ENCODE data around the gene AGBL3. TPM values are rescaled to one million over a fixed set of nuclear protein-coding genes. Genes with fewer than 3 reads are reported as not detected.

Gene AGBL3
- total and polyA plus RNA-seq, 7 donors: 0.51 to 3.5 (median 1.3) TPM

DNA sequence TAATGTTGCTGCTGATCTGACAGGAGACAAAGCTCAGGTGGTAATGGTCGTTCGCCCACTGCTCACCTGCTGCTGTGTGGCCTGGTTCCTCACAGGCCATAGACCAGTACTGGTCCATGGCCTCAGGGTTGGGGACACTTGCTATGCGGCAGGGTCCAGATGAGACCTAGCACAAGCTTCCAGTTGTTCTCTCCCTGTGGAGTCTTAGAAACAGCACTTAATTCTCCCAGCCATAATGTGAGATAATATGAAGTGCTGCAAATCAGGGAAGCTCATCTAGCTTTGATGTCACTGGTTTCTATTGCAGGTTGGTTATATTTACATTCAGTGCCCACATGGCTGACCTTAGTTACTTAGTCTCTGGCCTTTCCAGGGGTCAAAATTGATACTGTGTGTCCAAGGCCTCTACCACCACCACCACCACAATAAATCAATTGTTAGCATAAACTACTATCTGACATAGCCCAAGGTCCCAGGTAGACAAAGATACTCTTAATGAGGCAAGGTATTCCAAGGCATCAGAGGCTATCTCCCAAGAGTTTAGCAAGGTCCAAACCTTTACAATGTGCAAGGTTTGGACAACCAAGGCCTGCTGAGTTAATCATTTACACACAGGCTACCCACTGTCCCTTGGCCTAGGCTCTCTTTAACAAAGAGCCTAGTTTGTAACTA is 11.0 kb downstream of the AGBL3 start:
- WGBS, 3 donors: 91 to 100% (median 95%) methylated on average over 3 of the region's 3 CpGs
- H3K27ac ChIP-seq: no peak overlapping the region
- TF ChIP-seq, protein P1, sequence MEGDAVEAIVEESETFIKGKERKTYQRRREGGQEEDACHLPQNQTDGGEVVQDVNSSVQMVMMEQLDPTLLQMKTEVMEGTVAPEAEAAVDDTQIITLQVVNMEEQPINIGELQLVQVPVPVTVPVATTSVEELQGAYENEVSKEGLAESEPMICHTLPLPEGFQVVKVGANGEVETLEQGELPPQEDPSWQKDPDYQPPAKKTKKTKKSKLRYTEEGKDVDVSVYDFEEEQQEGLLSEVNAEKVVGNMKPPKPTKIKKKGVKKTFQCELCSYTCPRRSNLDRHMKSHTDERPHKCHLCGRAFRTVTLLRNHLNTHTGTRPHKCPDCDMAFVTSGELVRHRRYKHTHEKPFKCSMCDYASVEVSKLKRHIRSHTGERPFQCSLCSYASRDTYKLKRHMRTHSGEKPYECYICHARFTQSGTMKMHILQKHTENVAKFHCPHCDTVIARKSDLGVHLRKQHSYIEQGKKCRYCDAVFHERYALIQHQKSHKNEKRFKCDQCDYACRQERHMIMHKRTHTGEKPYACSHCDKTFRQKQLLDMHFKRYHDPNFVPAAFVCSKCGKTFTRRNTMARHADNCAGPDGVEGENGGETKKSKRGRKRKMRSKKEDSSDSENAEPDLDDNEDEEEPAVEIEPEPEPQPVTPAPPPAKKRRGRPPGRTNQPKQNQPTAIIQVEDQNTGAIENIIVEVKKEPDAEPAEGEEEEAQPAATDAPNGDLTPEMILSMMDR (IDR thresholded peaks at IDR 0.05): no peak
- intact Hi-C loops (cut with DNase I): no loop called here
- H3K27me3 ChIP-seq (ENCODE audit: insufficient read depth in 3 of 3, low read length in 2 of 3): no peaks in the 10 kb centered on the region
- no peak overlapping the region for H3K4me3 ChIP-seq
- ATAC-seq: no peak
- H3K36me3 ChIP-seq (ENCODE audit: insufficient read depth in 1 of 2, low read depth in 1 of 2): peaks cover 0 to 33% of the 10 kb centered on the region in 2 donors
- no peaks in the 10 kb centered on the region for H3K9me3 ChIP-seq
- H3K4me1 ChIP-seq: peaks cover 6% of the 10 kb centered on the region
- no peak for DNase-seq

DNA sequence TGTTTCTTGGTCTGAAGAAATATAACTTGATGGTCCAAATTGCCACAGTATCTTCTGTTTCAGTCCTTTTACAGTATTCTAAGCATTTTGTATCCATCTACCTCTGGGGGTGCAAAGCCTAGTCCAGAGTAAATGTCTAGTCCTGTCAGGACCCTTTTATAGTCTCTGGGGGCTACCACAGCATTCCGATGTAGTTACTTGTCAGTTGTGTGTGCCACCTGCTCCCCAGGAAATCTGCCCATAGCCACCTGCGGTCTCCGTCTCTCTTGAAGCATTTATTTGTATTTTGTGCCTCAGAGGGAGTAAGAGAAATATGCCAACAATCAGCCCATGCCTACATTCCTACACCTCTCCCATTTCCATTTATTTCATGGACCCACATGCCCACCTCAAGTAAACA is 12.8 kb downstream of the AGBL3 start:
- Histone ChIP-seq H3K36me3 (ENCODE audit: insufficient read depth in 1 of 2, low read depth in 1 of 2) (peaks cover 0 to 25% of the 10 kb centered on the region in 2 donors), H3K4me1 (no peaks in the 10 kb centered on the region), H3K27me3 (ENCODE audit: insufficient read depth in 3 of 3, low read length in 2 of 3) (no peaks in the 10 kb centered on the region), H3K4me3 (no peak overlapping the region), H3K27ac (no peak overlapping the region), H3K9me3 (no peaks in the 10 kb centered on the region)
- ATAC-seq: no peak
- WGBS, 3 donors: 90 to 97% (median 96%) methylated on average over 3 of the region's 3 CpGs
- DNase-seq: no peak
- intact Hi-C loops (cut with DNase I): no loop called here
- TF ChIP-seq, protein P1 (IDR thresholded peaks at IDR 0.05): no peak

DNA sequence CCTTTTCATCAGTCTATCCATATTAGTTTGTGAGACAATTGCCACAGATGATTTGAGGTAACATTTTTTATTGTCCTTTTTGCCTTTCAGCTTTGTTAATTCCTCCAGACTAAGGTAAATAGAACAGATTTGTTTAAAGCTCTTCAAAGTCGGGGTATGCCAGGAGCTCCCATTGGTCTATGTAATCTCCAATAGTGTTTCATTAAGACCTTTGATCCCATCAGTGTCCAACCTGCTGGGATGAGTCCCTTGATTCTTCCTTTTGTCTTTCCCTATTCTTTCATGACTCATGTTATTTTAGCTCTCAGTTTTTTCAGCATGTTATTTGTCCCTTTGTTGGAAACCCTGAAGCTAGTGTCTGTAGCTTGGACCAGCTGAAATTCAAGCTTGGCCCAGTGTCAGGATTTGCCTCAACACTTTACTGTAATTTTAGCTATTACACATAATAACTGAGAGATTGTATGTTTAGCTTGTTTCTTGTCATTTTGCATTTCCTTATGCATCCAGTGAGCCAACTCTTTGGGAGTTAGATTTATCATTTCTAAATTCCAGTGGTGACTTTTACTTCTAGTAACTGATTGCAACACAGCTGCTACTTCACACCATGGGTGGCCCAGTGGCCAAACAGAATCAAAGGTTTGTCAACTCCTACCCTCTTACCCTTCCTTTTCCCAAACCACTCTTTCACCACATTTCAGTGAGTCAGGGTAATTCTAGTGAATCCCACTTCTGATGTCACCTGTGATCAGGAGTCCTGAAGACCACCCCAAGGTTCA is 15.3 kb downstream of the AGBL3 start:
- ATAC-seq (no peak), DNase-seq (no peak)
- H3K4me3 ChIP-seq: no peak overlapping the region
- peaks cover 0 to 2% of the 10 kb centered on the region in 2 donors for H3K36me3 ChIP-seq (ENCODE audit: insufficient read depth in 1 of 2, low read depth in 1 of 2)
- no peaks in the 10 kb centered on the region for H3K27me3 ChIP-seq (ENCODE audit: insufficient read depth in 3 of 3, low read length in 2 of 3)
- WGBS, 3 donors: 93 to 100% (median 97%) methylated on average over 1 of the region's 1 CpG
- TF ChIP-seq, protein P1 (IDR thresholded peaks at IDR 0.05): no peak
- intact Hi-C loops (cut with DNase I): no loop called here
- no peak overlapping the region for H3K27ac ChIP-seq
- H3K9me3 ChIP-seq: peaks cover under 1% of the 10 kb centered on the region
- H3K4me1 ChIP-seq: no peaks in the 10 kb centered on the region

DNA sequence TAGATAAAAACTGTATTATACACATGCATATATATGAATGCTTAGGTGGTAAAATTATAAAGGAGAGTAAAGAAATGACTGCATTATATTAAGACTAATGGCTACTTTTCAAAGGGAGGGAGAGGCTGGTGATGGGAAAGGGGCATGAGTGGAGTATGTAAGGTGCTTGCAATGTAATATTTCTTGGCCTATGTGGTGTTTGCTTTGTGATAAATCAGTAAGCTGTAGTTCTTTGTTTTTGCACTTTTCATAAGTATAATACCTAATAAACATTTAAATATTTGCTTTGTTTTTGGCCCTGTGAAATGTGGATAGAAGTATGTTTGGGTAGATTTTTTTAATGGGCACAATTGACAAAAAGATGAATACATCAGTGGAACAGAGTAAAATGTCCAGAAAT is 25.9 kb downstream of the AGBL3 start:
- Histone ChIP-seq H3K27me3 (ENCODE audit: insufficient read depth in 3 of 3, low read length in 2 of 3) (no peaks in the 10 kb centered on the region), H3K36me3 (ENCODE audit: insufficient read depth in 1 of 2, low read depth in 1 of 2) (no peaks in the 10 kb centered on the region), H3K4me1 (no peaks in the 10 kb centered on the region), H3K27ac (no peak overlapping the region), H3K9me3 (no peaks in the 10 kb centered on the region), H3K4me3 (no peak overlapping the region)
- no peak for ATAC-seq
- TF ChIP-seq, protein P1 (IDR thresholded peaks at IDR 0.05): no peak
- no peak for DNase-seq
- intact Hi-C loops (cut with DNase I): no loop called here
